HG02642 (cell line): ENCODE data around the gene SMCO1.
A peak's percentile ranks its signal among the peaks of the same experiment; 100 is the strongest.
"Not testable (repeated sequence)": the region's sequence is repeated elsewhere in the genome, so short reads cannot be mapped to it uniquely, and the experiment has no call there.

Experiments
- ATAC-seq: cut with Tn5 transposase; IDR thresholded peaks from one replicate; pipeline ENCODE4 v1.9.1; 2021; ENCODE audit warnings: mild to moderate bottlenecking; ENCODE audit not compliant: unreplicated experiment, poor library complexity

Gene SMCO1

GRCh38 chr3:196514913-196515621 is at the start of gene SMCO1:
Gene SMCO1 (minus strand): TSS chr3:196515346. CDS start chr3:196515209, 137 bp downstream.
- no peak for ATAC-seq

- ATAC-seq = no peak
Measured at GRCh38 chr3:196563721-196564225, 48.6 kb upstream of the SMCO1 start.

GRCh38 chr3:196559826-196560225 is 44.7 kb upstream of the SMCO1 start:
- ATAC-seq = no peak

GRCh38 chr3:196558476-196558875 is 43.3 kb upstream of the SMCO1 start:
- ATAC-seq = no peak

GRCh38 chr3:196557236-196557635 is 42.1 kb upstream of the SMCO1 start:
- ATAC-seq = no peak

- ATAC-seq = no peak
Measured at GRCh38 chr3:196555295-196555694, 40.1 kb upstream of the SMCO1 start.

- no peak for ATAC-seq
Measured at GRCh38 chr3:196554205-196554604, 39.1 kb upstream of the SMCO1 start.

GRCh38 chr3:196553551-196553950 is 38.4 kb upstream of the SMCO1 start:
- ATAC-seq = no peak

GRCh38 chr3:196552253-196552652 is 37.1 kb upstream of the SMCO1 start:
- ATAC-seq = no peak

- ATAC-seq = not testable (repeated sequence)
Measured at GRCh38 chr3:196550172-196550571, 35.0 kb upstream of the SMCO1 start.

GRCh38 chr3:196549312-196549711 is 34.2 kb upstream of the SMCO1 start:
- ATAC-seq = not testable (repeated sequence)

- no peak for ATAC-seq
Measured at GRCh38 chr3:196547067-196547466, 31.9 kb upstream of the SMCO1 start.

GRCh38 chr3:196546537-196546936 is 31.4 kb upstream of the SMCO1 start:
- no peak for ATAC-seq

- no peak for ATAC-seq
Measured at GRCh38 chr3:196544491-196544992, 29.4 kb upstream of the SMCO1 start.

GRCh38 chr3:196541684-196542445 is 26.7 kb upstream of the SMCO1 start:
- no peak for ATAC-seq

- no peak for ATAC-seq
Measured at GRCh38 chr3:196537319-196537984, 22.3 kb upstream of the SMCO1 start.

- ATAC-seq = no peak
Measured at GRCh38 chr3:196533260-196533681, 18.1 kb upstream of the SMCO1 start.

GRCh38 chr3:196531418-196531817 is 16.3 kb upstream of the SMCO1 start:
- no peak for ATAC-seq

GRCh38 chr3:196528639-196529233 is 13.6 kb upstream of the SMCO1 start:
- ATAC-seq = peak; percentile 84

GRCh38 chr3:196525141-196525540 is 10.0 kb upstream of the SMCO1 start:
- no peak for ATAC-seq
